Measurements from ENCODE around the gene ELOF1. TPM values are rescaled to one million over a fixed set of nuclear protein-coding genes. Genes with fewer than 3 reads are reported as not detected.
A peak's percentile ranks its signal among the peaks of the same experiment; 100 is the strongest.

Gene ELOF1
- total and polyA plus RNA-seq, 3 donors from 2014 or later, result 131 to 262 (median 184) TPM

GRCh38 chr19:11535792-11536595, 23.0 kb downstream of the ELOF1 start:
- H3K9me3 ChIP-seq, result no peaks in the 10 kb centered on the region
- H3K27ac ChIP-seq, result peak overlapping the region; percentile 75 to 82
- WGBS, 2 donors, result 11 to 14% methylated on average over 38 to 41 of the region's 54 CpGs
- H3K4me3 ChIP-seq, result peak overlapping the region in 1 of 2 donors; percentile 46
- H3K36me3 ChIP-seq (ENCODE audit: low read depth, missing control alignments), result no peaks in the 10 kb centered on the region
- intact Hi-C loops (cut with DNase I; ENCODE audit: low total_unique reads), result no loop called here
- H3K4me1 ChIP-seq, result peaks cover 19% of the 10 kb centered on the region
- peak; percentile 95 for DNase-seq
- no peaks in the 10 kb centered on the region for H3K27me3 ChIP-seq
- peak; percentile 86 to 97 (median 95) for TF ChIP-seq CTCF (IDR thresholded peaks at IDR 0.05)
- TF ChIP-seq POLR2A (IDR thresholded peaks at IDR 0.05), result peak; percentile 41

GRCh38 chr19:11534948-11535347, 24.1 kb downstream of the ELOF1 start:
- Histone ChIP-seq H3K36me3 (ENCODE audit: low read depth, missing control alignments) (no peaks in the 10 kb centered on the region), H3K4me3 (no peak overlapping the region), H3K27ac (peak overlapping the region in 1 of 2 donors; percentile 75), H3K4me1 (peaks cover 15% of the 10 kb centered on the region), H3K27me3 (no peaks in the 10 kb centered on the region), H3K9me3 (no peaks in the 10 kb centered on the region)
- no peak for DNase-seq
- TF ChIP-seq POLR2A (IDR thresholded peaks at IDR 0.05), result no peak
- TF ChIP-seq CTCF (IDR thresholded peaks at IDR 0.05), result no peak
- intact Hi-C loops (cut with DNase I; ENCODE audit: low total_unique reads), result no loop called here
- WGBS, 2 donors, result 32 to 50% methylated on average over 5 of the region's 5 CpGs

GRCh38 chr19:11534538-11534937, 24.5 kb downstream of the ELOF1 start:
- H3K4me1 ChIP-seq, result peaks cover 14% of the 10 kb centered on the region

GRCh38 chr19:11530432-11530831, 28.6 kb downstream of the ELOF1 start:
- intact Hi-C loops (cut with DNase I; ENCODE audit: low total_unique reads), result no loop called here
- Histone ChIP-seq H3K27me3 (no peaks in the 10 kb centered on the region), H3K36me3 (ENCODE audit: low read depth, missing control alignments) (no peaks in the 10 kb centered on the region), H3K9me3 (no peaks in the 10 kb centered on the region), H3K4me3 (no peak overlapping the region), H3K27ac (peak overlapping the region in 1 of 2 donors; percentile 93), H3K4me1 (peaks cover 13% of the 10 kb centered on the region)
- peak in 1 of 3 experiments; percentile 18 for TF ChIP-seq CTCF (IDR thresholded peaks at IDR 0.05)
- TF ChIP-seq POLR2A (IDR thresholded peaks at IDR 0.05), result no peak
- WGBS, 2 donors, result 12 to 15% methylated on average over 8 to 9 of the region's 9 CpGs
- DNase-seq, result peak; percentile 94

More at GRCh38 chr19:11534538-11534937, 24.5 kb downstream of the ELOF1 start:
- Histone ChIP-seq H3K27ac (no peak overlapping the region), H3K4me3 (no peak overlapping the region), H3K9me3 (no peaks in the 10 kb centered on the region), H3K27me3 (no peaks in the 10 kb centered on the region), H3K36me3 (ENCODE audit: low read depth, missing control alignments) (no peaks in the 10 kb centered on the region)
- intact Hi-C loops (cut with DNase I; ENCODE audit: low total_unique reads), result no loop called here
- DNase-seq, result no peak
- TF ChIP-seq POLR2A (IDR thresholded peaks at IDR 0.05) (no peak), CTCF (IDR thresholded peaks at IDR 0.05) (no peak)
- 89 to 97% methylated on average over 1 of the region's 1 CpG for WGBS, 2 donors

Measured in testis (tissue), 3 donors.